GM12873 (cell line): ENCODE measurements around the gene AGTRAP.
A peak's percentile ranks its signal among the peaks of the same experiment; 100 is the strongest.

ENCODE experiments used
- TF ChIP-seq, protein P1 (sequence below): IDR thresholded peaks from 2 replicates; pipeline ENCODE4 v1.5.1; 2012; ENCODE audit warnings: low read depth, mild to moderate bottlenecking, moderate library complexity, low read length, control low read depth; ENCODE audit not compliant: insufficient read depth; ENCODE audit errors: missing control alignments

The AGTRAP gene

DNA sequence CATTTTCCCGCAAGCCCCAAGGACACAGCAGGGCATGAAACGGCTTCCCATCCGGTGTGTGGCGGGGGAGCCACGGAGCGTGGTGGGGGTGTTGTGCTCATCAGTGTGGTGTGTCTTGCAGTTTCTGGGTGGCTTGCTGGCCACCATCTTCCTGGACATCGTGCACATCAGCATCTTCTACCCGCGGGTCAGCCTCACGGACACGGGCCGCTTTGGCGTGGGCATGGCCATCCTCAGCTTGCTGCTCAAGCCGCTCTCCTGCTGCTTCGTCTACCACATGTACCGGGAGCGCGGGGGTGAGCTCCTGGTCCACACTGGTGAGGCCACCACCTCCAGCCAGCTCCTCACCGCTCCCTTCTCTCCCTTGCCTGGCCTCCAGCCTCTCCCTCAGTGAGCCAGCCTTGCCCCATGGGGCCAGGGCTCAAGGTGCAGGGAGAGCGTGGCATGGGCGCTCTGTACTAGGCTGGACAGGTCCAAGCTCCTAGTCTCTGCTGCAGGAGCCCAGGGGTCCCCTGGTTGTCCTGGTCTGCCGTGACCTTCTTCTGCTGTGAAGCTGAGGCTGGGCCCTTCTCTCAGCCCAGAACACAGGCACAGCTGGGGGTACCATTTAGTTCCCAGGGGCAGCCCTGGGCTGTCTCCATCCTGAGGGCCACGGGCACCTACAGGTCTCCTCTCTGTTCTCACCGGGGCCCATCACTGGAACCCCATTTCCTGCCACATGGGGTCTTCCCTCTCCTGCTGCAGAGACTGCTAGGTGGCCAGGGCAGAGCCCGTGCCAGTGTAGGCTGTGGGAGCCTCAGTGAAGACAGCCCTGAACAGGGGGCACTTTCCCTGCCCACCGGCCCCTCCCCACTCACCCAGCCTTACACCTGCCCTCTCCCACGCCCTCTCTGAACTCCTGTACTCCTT lies 12.6 kb downstream of the AGTRAP start:
- TF ChIP-seq, protein P1, sequence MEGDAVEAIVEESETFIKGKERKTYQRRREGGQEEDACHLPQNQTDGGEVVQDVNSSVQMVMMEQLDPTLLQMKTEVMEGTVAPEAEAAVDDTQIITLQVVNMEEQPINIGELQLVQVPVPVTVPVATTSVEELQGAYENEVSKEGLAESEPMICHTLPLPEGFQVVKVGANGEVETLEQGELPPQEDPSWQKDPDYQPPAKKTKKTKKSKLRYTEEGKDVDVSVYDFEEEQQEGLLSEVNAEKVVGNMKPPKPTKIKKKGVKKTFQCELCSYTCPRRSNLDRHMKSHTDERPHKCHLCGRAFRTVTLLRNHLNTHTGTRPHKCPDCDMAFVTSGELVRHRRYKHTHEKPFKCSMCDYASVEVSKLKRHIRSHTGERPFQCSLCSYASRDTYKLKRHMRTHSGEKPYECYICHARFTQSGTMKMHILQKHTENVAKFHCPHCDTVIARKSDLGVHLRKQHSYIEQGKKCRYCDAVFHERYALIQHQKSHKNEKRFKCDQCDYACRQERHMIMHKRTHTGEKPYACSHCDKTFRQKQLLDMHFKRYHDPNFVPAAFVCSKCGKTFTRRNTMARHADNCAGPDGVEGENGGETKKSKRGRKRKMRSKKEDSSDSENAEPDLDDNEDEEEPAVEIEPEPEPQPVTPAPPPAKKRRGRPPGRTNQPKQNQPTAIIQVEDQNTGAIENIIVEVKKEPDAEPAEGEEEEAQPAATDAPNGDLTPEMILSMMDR, result no peak

DNA sequence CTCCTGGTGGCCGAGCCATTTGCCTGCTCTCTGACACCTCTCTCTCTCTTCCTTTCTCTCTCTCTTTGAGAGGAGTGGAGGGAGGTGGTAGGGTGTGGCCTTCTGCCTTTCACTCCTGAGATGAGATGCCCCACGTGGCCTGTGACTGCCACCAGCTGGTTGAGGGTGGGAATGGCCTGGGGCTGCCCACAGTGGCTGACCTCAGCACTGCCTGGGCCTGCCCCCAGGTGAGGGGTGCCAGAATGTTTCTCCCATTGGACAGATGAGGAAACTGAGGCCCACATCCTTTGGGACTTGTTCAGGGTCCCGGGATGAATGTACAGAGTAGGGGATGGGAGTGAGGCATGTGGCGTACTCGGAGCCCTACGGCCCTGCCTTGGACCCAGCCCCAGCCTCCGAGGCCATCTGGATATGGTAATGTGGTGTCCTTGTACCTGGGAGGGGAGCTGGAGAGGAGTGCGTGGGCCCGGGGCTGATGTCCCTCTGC lies 13.3 kb downstream of the AGTRAP start:
- TF ChIP-seq, protein P1, result peak; percentile 84

DNA sequence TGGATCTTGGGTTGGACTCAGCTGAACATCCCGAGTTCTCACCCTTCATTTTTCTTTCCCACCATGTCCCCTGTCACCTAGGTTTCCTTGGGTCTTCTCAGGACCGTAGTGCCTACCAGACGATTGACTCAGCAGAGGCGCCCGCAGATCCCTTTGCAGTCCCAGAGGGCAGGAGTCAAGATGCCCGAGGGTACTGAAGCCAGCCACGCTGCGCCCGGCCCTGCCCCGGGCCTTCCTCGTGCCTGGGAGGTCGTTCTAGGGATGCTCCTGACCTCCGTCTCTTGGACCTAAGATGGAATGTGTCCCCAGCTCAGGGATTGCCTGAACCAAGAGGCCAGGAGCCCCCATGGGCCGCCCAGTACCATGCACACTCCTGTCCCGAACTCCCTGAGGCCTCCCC lies 14.1 kb downstream of the AGTRAP start:
- TF ChIP-seq, protein P1, result no peak

DNA sequence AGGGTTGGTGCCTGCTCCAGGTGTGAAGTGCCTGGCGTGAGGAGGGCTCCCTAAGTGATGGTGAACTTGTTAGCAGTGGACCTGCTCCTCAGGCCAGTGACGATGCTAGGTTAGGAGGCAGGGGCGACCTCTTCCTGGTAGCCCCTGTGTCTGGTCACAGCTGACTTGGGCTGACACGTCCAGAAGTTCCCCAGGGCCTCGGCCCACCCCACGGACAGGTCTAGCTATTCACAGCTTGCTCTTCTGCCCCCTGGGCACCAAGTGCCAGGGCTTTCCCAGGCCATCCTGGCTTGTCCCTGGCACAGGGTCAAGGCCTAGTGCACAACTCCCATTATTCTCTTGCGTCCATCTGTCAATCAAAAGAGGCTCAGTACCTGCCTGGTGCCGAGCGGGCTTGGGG lies 15.2 kb downstream of the AGTRAP start:
- TF ChIP-seq, protein P1, result no peak

DNA sequence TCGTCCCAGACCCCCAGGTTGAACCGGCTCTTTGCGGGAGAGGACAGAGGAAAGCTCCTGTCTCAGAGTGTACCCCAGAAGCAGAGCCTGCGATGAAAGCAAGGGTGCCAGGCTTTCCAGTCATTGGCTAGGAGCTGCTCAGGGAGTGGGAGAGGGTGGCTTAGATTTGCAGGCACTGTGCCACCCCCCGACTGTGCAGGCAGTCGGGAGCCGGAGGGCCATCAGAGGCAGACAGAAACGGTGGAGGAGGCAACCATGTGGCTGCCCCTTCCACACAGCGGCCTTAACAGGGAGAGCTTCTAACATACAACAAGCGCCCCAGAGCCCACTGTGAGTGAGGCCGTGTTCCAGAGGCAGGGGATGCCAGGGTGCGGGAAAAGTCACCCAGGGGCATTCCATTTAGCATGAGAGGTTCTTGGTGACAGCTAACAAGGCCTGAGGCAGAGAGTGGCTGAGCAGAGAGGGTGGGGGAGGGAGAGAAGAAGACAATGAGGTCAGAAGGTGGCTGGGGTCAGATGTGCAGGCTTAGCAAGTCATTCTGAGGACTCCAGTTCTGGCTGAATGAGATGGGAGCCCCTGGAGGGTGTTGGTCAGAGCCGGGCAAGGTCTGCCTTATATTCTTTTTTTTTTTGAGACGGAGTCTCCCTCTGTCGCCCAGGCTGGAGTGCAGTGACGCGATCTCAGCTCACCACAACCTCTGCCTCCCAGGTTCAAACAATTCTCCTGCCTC lies 16.6 kb downstream of the AGTRAP start:
- TF ChIP-seq, protein P1, result no peak

DNA sequence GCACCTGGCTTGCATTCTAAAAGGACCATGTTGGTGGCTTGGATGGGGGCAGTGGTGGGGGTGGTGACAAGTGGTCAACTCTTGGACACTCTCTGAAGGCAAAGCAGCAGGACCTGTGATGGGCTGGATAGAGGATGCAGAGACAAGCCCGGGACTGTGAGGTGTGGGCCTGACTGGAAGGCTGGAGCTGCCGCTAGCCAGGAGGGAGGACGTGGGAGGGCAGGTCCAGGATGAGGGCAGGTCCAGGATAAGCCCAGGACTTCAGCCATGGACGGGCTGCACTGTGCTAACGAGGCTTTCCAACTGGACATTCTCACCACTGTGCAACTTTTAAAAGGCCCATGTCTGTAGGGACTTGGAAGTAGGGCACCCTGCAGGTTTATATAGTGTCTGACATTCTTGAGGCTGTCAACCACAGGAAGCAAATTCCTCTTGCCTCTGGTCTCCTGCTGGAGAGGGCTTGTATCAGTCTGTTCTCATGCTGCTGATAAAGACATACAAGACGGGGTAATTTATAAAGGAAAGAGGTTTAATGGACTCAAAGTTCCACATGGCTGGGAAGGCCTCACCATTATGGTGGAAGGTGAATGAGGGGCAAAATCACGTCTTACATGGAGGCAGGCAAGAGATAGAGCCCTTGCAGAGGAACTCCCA lies 17.7 kb downstream of the AGTRAP start:
- TF ChIP-seq, protein P1, result no peak

DNA sequence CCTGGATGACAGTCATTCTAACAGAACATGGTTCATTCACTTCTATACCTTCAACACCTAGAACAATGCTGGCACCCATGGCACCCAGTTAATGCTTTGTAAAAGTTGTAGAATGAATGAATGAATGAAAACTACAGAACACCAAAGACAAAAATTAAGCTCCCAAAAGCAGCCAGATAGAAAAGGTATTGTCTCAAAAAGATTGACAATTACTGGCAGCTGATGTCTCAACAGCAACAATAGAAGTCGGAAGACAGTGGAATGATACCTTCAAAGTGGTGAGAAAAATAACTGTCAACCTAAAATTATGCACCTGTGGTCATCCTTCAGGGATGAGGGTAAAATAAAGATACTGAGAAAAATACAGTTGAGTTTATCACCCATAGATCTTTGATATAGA lies 21.1 kb downstream of the AGTRAP start:
- TF ChIP-seq, protein P1, result no peak
